ENCODE data around the gene ME2.
"Not testable (repeated sequence)": the region's sequence is repeated elsewhere in the genome, so short reads cannot be mapped to it uniquely, and the experiment has no call there.

ME2 gene

DNA sequence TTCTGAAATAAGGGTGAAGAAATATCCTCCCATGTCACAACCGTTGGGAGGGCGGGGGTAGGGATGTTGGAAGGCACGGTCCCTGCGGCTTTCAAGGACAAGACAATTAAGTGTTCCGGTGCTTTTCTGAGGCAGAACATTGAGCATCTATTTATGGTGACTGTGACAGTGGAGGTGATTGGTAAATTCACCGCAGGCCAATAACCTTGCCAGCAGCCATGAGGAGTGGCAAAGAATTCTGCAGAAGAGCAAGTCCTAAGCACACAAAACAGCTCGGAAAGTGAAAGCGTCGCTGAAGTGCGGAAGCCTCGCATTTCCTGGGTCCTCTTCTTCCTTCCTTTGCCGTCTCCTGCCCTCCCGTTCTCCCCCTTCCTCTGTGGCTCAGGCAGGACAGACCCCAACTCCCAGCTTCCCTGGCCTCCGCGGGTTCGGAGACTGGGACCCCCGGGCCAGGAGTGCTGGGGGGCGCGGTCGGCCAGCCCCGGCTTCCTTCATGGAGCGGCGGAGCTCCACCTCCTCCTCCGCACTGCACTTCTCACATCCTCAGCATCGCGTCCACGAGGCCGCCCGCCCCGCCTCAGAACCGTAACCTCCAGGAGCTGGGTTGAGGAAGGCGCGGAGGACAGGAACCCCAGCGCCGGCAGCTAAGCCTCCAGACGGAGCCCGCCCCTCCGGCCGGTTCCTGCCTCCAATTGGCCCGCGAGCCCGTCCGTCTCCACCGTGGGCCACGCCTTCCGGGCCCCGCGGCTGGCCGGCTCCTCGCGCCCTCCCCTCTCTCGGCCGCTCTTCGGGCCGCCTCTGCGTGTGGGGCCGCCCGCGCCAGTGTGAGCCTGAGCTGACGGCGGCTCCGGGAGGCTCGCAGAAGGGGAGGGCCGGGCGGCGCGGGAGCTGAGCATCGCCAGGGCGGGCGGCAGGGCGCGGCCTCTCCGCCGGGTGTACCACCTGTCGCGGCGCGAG is at the start of gene ME2:
ME2 (plus strand) TSS at position 774 of the 957 bp plus-strand sequence. CDS start 16,703 bp downstream, outside the sequence.
- no peaks in the 10 kb centered on the region for H3K36me3 Mint-ChIP-seq
- H3K27ac Mint-ChIP-seq: peak within 1 kb of the TSS; percentile 98
- peak within 1 kb of the TSS; percentile 95 for H3K4me3 Mint-ChIP-seq
- H3K9me3 Mint-ChIP-seq: no peaks in the 10 kb centered on the region
- no peaks in the 10 kb centered on the region for H3K27me3 Mint-ChIP-seq
- ATAC-seq: peak; percentile 98
- H3K4me1 Mint-ChIP-seq: peaks cover 21% of the 10 kb centered on the region

DNA sequence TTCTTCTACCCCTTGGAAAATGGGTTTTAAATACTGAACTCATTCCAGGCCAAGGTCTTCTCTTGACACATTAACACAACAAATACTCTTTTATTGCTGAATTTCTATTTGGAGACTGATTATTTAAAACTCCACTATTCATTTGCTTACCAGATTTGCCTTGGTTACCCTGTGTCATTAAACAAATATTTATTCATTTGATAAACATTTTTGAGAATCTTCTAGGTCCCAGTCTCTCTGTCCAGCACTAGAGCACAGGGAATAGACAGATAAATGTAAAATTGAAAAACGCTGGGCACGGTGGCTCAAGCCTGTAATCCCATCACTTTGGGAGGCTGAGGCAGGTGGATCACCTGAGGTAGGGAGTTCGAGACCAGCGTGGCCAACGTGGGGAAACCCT is 49.3 kb upstream of the ME2 start:
- Mint-ChIP-seq H3K27me3 (no peaks in the 10 kb centered on the region), H3K9me3 (peaks cover 3% of the 10 kb centered on the region), H3K36me3 (no peaks in the 10 kb centered on the region), H3K4me1 (peaks cover 38% of the 10 kb centered on the region), H3K4me3 (no peak overlapping the region), H3K27ac (peak overlapping the region; percentile 84)
- no peak for ATAC-seq

DNA sequence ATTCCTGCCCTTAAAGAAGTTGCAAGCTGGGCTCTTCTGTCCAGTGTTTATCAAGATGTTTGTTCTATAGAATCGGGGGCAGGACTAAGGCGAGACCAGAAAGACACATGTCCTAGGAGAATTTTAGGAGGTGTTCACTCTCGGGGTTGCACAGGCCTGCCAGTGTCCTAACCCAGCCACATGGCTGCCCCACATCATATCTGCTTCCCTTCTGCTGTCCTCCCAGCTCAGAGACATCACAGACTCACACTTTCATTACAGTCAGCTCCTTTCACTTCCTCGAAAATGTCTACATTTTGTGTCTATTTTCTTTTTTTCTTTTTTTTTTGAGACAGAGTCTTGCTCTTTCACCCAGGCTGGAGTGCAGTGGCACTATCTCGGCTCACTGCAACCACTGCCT is 48.4 kb upstream of the ME2 start:
- Mint-ChIP-seq H3K4me1 (peaks cover 42% of the 10 kb centered on the region), H3K4me3 (peak overlapping the region; percentile 15), H3K27me3 (no peaks in the 10 kb centered on the region), H3K27ac (peak overlapping the region; percentile 84), H3K9me3 (peaks cover 3% of the 10 kb centered on the region), H3K36me3 (no peaks in the 10 kb centered on the region)
- peak; percentile 87 for ATAC-seq

DNA sequence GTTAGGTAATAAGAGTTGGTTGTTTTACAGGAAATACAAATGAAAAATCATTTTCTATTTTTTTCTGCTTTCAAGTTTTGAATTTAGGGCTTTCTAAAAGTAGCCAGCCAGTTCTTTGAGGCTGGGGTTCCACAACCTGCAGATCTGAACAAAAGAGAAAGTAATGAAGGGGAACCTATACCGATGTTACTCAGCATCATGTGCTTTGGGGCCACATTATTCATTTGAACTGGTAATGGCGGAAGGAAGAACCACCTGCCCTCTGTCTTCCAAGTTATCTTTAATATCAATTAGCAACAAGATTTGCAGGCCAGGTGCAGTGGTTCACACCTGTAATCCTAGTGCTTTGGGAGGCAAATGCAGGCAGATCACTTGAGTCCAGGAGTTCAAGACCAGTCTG is 46.2 kb upstream of the ME2 start:
- peak overlapping the region; percentile 59 for H3K4me3 Mint-ChIP-seq
- no peaks in the 10 kb centered on the region for H3K36me3 Mint-ChIP-seq
- H3K4me1 Mint-ChIP-seq: peaks cover 53% of the 10 kb centered on the region
- ATAC-seq: peak; percentile 82
- peak overlapping the region; percentile 84 for H3K27ac Mint-ChIP-seq
- peaks cover 3% of the 10 kb centered on the region for H3K9me3 Mint-ChIP-seq
- no peaks in the 10 kb centered on the region for H3K27me3 Mint-ChIP-seq

DNA sequence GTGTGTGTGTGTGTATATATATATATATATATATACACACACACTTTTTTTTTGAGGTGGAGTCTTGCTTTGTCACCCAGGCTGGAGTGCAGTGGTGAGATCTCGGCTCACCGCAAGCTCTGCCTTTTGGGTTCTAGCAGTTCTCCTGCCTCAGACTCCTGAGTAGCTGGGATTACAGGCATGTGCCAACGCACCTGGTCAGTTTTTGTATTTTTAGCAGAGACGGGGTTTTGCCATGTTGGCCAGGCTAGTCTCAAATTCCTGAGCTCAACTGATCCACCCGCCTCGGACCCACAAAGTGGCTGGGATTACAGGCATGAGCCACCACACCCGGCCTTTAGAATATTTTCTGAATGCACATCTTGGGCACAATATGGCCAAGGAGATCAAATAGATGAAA is 45.4 kb upstream of the ME2 start:
- H3K27me3 Mint-ChIP-seq, ATAC-seq, H3K9me3 Mint-ChIP-seq, H3K36me3 Mint-ChIP-seq, H3K4me3 Mint-ChIP-seq: not testable (repeated sequence)
- Mint-ChIP-seq H3K27ac (peak overlapping the region; percentile 51), H3K4me1 (peaks cover 53% of the 10 kb centered on the region)

DNA sequence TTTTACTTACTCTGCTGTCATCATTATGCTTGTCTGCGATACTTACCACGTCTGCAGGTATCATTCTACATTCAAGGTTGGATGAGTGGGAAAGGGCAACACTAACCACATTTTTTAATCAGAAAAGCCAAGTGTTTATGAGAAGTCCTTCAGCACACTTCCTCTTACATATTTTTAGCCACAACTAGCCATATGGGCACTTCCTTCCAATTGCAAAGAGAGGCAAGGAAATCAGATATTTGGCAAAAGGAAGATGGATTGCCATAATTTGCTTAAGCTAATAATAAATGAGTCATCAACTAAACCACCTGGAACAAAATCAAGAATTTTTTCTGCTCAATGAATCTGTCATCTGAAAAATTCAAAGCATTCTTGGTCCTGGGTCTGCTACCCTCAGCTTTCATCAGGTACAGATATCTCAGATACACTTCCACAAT is 42.4 kb upstream of the ME2 start:
- peak; percentile 81 for ATAC-seq
- peak overlapping the region; percentile 40 for H3K4me3 Mint-ChIP-seq
- peak overlapping the region; percentile 64 for H3K27ac Mint-ChIP-seq
- H3K4me1 Mint-ChIP-seq: peaks cover 41% of the 10 kb centered on the region
- no peaks in the 10 kb centered on the region for H3K36me3 Mint-ChIP-seq
- no peaks in the 10 kb centered on the region for H3K27me3 Mint-ChIP-seq
- H3K9me3 Mint-ChIP-seq: no peaks in the 10 kb centered on the region

DNA sequence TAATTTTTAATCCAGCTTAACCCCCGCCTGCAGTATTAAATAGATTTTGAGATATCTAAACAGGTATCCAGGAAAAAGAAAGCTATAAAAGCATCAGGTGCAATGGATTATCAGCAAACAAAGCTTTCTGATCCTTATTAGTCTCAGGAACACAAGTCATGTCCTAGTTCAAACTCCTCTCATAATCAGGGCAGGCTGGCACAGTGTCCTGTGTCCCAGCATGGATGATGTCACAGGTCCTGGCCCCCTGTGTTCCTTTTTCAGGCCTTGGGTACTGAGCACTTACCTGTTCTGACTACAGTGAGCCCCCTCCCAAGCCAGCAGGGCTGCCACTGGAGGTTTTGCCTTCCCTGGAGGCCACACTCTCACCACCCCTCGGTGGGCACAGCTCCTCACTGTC is 39.6 kb upstream of the ME2 start:
- no peak for ATAC-seq
- Mint-ChIP-seq H3K36me3 (no peaks in the 10 kb centered on the region), H3K4me1 (peaks cover 21% of the 10 kb centered on the region), H3K9me3 (no peaks in the 10 kb centered on the region), H3K4me3 (no peak overlapping the region), H3K27ac (no peak overlapping the region), H3K27me3 (no peaks in the 10 kb centered on the region)

DNA sequence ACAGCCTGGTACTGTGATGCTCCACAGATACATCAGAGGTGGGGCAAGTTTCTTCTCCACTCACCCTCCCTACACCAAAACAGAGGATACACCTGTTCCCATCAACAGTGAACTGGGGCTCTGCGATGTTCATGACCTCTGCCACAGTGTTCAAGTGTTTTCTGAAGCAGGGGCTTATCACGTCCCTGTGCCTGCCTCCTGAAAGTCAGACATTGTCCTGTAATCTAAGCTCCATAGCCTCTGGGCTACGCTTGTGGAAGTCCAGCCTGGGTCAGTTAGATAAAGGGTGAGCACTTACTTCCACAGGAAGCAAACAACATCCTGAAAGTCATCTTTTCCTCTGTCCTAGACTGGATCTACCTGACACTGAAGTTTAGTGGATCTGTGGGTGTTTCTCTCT is 38.9 kb upstream of the ME2 start:
- Mint-ChIP-seq H3K4me3 (no peak overlapping the region), H3K27me3 (no peaks in the 10 kb centered on the region), H3K36me3 (no peaks in the 10 kb centered on the region), H3K4me1 (peaks cover 20% of the 10 kb centered on the region), H3K9me3 (no peaks in the 10 kb centered on the region), H3K27ac (no peak overlapping the region)
- ATAC-seq: peak; percentile 5

DNA sequence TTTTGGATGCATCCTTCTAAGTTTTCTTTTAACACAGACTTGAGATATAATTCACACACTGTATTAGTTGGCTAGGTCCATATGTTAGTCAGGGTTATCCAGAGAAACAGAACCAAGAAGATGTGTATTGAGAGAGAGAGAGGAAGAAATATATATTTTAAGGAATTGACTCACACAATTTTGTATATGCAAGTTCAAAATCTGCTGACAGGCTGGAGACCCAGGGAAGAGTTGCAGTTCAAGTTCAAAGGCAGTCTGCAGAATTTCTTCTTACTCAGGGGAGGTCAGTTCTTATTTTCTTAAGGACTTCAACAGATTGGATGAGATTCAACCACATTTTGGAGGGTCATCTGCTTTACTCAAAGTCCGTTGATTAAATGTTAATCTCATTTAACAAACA is 36.1 kb upstream of the ME2 start:
- Mint-ChIP-seq H3K27ac (no peak overlapping the region), H3K36me3 (no peaks in the 10 kb centered on the region), H3K27me3 (no peaks in the 10 kb centered on the region), H3K4me1 (no peaks in the 10 kb centered on the region), H3K9me3 (no peaks in the 10 kb centered on the region), H3K4me3 (no peak overlapping the region)
- ATAC-seq: no peak

DNA sequence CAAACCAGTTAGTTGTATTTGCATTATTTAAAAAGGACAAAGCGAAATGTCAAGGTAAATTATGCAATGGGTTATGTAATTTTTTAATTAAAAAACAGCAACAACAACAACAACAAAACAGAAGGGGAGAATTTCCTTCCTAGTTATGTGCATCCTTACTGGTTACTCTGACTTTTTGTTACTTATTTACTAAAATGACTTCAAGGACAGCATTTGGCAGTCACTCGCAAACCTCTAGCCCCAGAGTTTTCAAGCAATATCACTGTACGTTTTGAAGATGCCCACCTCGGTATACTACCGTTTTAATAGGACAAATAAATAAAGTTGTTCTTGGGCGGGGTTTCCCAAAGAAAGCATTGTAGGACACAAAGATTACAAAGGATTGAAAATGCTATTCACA is 34.4 kb upstream of the ME2 start:
- H3K27me3 Mint-ChIP-seq: no peaks in the 10 kb centered on the region

DNA sequence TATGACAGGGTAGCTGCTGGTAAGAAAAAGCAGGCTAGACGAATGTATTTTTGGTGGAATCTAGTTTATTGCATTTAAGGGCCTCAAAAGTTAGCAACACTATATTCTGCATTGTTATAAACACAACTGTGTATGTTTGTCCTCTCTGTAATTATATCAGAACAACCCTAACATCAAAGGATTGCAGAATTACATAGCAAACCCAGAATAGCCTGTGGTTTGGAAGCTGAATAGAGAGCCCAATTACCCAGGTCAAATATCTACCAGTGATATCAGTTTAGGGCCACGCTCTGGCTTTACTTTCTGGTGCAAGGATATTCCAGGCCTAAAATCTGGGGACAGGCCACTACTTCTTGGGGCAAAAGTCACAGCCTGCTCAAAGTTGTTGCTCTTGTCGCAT is 34.0 kb upstream of the ME2 start:
- Mint-ChIP-seq H3K36me3 (no peaks in the 10 kb centered on the region), H3K4me3 (no peak overlapping the region), H3K27me3 (no peaks in the 10 kb centered on the region), H3K27ac (no peak overlapping the region), H3K9me3 (no peaks in the 10 kb centered on the region), H3K4me1 (no peaks in the 10 kb centered on the region)
- no peak for ATAC-seq

More for the DNA sequence above, 34.4 kb upstream of the ME2 start:
- no peak for ATAC-seq
- Mint-ChIP-seq H3K4me1 (no peaks in the 10 kb centered on the region), H3K9me3 (no peaks in the 10 kb centered on the region), H3K36me3 (no peaks in the 10 kb centered on the region), H3K4me3 (no peak overlapping the region), H3K27ac (no peak overlapping the region)

DNA sequence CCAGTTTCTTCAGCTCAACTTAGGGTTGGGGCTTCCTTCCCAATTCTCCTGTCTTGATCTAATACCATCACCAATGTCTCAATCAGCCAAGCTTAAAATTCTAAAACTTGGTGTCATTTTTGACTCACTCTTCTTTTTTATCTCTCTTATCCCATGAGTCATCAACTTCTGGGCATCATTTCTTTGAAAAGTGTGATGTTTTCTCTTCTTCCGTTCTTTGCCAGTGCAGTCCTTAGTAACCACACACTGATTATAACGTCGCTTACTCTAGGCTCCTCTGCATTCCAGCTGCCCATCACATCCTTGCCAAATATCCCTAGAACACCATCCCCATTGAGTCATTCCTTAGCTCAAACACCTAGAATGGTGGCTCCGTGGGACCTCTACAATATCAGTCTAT is 31.7 kb upstream of the ME2 start:
- Mint-ChIP-seq H3K27me3 (no peaks in the 10 kb centered on the region), H3K9me3 (no peaks in the 10 kb centered on the region), H3K4me3 (no peak overlapping the region), H3K4me1 (no peaks in the 10 kb centered on the region), H3K36me3 (no peaks in the 10 kb centered on the region), H3K27ac (no peak overlapping the region)
- ATAC-seq: no peak

DNA sequence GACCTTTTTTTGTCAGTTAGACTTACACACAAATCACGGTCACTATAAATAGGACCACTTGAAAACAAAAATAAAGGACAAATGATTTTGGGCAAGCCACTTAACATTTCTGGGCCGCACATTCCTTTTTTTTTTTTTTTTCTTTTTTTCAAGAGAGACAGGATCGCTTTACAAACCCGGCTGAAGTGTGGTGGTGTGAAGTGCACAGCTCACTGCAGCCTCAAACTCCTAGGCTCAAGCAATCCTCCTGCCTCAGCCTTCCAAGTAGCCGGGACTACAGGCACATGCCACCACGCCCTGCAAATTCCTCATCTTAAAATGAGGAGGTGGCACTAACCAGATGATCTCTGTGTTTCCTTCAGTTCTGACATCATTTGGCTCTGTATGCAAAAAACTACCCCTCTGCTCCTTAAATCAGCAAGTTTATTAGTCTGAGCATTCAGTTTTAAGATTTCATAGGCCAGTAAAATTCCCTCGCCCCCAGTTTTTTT is 30.8 kb upstream of the ME2 start:
- H3K27ac Mint-ChIP-seq: no peak overlapping the region
- no peak for ATAC-seq

DNA sequence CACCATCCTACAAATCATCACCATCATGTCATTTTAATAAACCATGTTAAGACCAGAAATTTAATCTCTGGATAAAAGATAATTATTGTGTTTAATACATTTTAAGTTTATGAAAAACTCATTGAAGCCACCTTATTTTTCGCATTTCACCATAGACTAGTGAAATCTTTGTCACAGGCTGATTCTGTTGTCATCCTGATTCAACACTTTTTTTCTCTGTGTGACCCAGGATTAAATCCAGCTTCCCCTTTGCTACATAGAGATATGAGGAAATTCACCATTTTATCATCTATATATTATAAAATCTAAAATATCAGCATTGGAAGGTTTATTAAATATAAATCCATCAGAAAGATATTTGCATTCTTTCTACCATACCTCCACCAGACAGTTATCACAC is 29.9 kb upstream of the ME2 start:
- Mint-ChIP-seq H3K27ac (no peak overlapping the region), H3K4me3 (no peak overlapping the region), H3K4me1 (no peaks in the 10 kb centered on the region), H3K9me3 (no peaks in the 10 kb centered on the region), H3K36me3 (no peaks in the 10 kb centered on the region), H3K27me3 (no peaks in the 10 kb centered on the region)
- no peak for ATAC-seq

More for the DNA sequence above, 30.8 kb upstream of the ME2 start:
- Mint-ChIP-seq H3K4me3 (no peak overlapping the region), H3K36me3 (no peaks in the 10 kb centered on the region), H3K9me3 (no peaks in the 10 kb centered on the region), H3K27me3 (no peaks in the 10 kb centered on the region), H3K4me1 (no peaks in the 10 kb centered on the region)

DNA sequence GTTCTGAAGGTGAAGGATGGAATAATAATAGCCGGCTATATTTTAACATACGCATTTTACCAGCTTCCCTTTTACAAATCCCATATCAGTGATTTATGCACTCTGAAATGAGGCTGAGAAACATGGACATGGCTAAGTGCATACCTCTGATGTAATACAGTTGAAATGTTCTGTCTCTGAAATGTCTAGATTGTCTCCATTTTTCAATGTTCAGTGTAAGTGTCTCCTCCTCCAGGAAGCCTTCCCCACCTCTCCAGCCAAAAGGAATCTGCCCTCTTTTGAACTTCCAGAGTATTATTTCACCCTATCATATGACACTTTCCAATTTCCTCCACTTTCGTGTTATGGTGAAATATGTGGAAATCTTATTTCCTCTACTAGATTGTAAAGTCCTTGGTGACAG is 29.5 kb upstream of the ME2 start:
- no peaks in the 10 kb centered on the region for H3K36me3 Mint-ChIP-seq
- no peak for ATAC-seq
- no peaks in the 10 kb centered on the region for H3K27me3 Mint-ChIP-seq
- no peaks in the 10 kb centered on the region for H3K4me1 Mint-ChIP-seq
- no peaks in the 10 kb centered on the region for H3K9me3 Mint-ChIP-seq
- no peak overlapping the region for H3K4me3 Mint-ChIP-seq
- H3K27ac Mint-ChIP-seq: no peak overlapping the region

All from stimulated activated memory B cell treated with anti-CD40 and anti-IgM and Interleukin-4, amounts not matched to agents 10 μg/mL and 1 μg/mL and 100 μg/mL, for 72 hours (primary cell).